Central memory CD4-positive, alpha-beta T cell (primary cell): ENCODE data around the gene TAF15.

ENCODE experiments used
- DNase-seq: peaks from one replicate; pipeline ENCODE4 v3.0.0; 2022

The TAF15 gene

GRCh38 chr17:35821308-35821707, 12.0 kb downstream of the TAF15 start:
- DNase-seq, result no peak

DNA sequence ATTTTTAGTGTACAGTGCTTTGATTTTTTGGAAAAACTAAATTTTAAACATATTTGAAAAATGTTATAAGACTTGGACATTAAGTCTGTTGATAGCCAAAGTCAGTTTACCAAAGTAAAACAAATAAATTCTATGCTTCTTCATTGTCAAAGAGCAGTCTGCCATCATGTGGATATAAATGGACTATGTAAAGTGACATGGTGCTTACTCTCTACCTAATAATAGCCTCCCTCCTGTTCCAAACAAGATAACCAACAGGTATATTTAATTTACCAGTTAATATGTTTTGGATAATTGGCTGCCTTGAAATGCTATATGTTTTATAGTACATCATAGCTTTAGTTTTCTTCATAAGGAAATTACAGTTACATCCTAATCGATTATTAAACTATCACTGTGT, 15.9 kb downstream of the TAF15 start:
- no peak for DNase-seq

DNA sequence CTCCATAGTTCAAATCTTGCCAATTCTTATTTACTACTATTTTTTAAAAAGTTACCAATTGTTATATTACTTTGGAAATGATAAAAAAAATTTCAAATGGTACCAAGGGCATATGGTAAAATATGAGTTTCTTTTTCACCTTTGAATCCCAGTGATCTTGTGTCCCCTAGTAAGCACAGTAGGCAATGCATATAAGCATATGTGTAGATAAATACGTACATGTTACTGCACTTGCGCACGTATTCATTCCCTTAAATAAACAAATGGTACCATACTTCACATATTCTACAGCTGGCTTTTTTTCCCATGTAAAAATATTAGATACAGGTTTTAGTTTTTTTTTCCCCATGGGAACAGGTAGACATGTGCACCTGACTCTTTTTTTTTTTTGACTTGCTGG, 31.8 kb downstream of the TAF15 start:
- DNase-seq, result no peak

DNA sequence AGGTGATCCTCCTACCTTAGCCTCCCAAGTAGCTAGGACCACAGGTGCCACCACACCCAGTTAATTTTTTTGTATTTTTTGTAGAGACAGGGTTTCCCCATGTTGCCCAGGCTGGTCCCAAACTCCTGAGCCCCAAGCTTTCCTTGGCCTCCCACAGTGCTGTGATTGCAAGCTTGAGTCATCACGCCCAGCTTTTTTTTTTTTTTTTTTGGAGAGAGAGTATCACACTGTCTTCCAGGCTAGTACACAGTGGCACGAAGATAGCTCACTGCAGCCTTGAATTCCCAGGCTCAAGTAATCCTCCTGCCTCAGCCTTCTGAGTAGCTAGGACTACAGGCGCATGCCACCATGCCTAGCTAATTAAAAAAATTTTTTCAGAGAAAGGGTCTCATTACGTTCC, 32.2 kb downstream of the TAF15 start:
- no peak for DNase-seq

DNA sequence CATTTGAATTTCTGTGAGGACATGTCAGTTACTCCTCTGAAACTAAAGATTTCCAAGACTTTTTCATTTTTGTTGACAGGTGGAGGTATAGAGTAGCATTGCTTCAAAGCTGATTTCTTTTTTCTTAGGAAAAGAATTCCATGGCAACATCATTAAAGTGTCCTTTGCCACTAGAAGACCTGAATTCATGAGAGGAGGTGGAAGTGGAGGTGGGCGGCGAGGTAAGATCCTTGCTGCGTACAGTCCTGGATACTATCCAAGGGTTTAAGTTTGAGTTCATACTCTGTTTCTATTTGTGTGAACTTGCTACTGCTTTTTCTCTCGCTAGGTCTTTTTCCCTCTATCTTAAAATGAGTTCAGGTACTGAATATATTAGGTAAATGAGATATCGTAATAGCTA, 33.0 kb downstream of the TAF15 start:
- no peak for DNase-seq

- no peak for DNase-seq
Observed at GRCh38 chr17:35843698-35844097, 34.4 kb downstream of the TAF15 start.

DNA sequence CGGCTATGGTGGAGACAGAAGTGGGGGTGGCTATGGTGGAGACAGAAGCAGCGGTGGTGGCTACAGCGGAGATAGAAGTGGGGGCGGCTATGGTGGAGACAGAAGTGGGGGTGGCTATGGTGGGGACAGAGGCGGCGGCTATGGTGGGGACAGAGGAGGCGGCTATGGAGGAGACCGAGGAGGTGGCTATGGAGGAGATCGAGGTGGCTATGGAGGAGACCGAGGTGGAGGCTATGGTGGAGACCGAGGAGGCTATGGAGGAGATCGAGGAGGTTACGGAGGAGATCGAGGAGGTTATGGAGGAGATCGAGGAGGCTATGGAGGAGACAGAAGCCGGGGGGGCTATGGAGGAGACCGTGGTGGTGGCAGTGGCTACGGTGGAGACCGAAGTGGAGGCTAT, 35.3 kb downstream of the TAF15 start:
- DNase-seq, result no peak

DNA sequence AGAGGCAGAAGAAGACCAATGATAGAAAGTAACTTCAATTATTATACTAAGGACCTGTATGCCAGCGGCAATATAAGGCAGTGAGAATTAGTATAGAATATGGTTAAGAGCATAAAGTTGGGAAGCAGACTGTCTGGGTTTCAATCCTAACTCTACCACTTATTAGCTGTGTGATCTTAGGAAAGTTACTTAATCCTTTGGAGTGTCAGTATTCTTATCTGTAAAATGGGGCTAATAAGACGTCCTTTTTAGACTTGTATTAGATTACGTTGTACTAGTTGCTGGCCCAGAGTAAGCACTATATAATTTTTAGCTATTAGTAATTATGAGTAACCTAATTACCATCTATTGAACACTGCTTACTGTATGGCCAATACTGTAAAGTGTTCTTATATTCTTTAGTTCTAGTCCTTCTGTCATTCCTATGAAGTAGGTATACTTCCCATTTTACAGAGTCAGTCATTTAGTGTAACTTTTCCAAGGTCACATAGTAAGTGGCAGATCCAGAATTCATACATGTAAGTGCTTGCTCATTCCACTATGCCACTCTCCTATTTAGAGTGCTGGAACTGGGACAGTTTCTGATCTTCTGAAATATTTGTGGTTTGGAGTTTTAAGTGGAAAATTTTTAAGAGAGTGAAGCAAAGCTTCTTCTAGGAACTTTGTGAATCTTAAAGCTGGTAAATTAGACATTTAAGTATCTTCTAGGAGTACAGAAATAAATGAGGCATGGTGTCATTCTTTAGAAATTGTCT, 36.9 kb downstream of the TAF15 start:
- no peak for DNase-seq

DNA sequence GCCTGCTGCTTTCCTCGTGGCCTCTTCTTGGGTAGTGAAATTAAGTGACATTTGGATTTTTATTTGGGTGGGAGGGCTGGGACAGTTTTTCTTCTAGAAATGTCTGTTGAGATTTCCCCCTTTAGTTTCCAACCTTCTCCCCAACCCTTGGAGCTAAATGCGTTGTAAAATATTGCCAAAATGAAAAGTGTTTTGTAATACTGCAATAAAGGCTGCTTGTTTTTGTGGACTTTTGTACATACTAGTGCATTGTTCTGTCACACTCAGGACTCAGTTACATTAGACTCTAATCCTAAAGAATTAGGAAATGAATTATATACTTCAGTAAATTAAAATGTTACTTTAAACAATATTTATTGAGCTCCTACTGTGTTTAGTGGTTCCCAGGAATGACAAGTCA, 37.7 kb downstream of the TAF15 start:
- no peak for DNase-seq

GRCh38 chr17:35847633-35848373, 38.5 kb downstream of the TAF15 start:
- no peak for DNase-seq

DNA sequence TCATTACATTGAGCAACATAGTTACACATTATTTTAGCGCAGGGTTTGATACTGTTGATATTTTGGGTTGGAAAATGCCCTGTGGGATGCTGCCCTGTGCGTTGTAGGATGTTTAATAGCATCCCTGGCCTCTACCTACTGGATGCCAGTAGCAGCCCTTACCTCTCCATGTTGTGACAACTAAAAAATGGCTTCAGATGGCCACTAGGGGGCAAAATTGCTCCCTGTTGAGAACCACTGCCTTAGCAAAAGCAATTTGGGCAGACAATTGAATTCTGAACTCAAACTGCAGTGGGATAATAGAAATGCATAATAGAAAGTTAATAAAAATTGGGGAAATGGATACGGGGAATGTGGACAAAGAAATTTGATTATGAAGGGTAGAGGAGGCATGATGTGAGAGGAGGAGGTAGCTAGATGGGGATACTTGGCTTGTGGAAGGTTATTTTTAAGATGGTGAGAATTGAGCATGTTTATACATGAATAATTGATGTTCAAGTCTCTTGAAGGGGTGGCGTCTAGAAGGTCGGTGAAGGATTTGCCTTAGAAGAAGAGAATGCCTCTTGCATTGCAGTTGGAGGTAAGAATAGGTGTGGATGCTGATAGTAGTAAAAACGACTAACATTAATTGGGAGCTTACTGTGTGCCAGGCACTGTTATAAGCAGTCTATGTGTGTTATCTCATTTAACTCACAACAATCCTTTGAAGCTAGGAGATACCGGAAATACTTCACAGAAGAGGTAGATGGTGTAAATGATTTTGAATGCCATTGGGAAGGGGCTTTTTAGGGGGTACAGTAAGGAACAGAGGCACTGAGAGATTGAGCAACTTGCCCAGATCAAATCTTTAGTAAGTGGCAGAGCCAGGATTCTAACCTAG, 40.4 kb downstream of the TAF15 start:
- peak; percentile 43 for DNase-seq

GRCh38 chr17:35855965-35856364, 46.7 kb downstream of the TAF15 start:
- DNase-seq, result no peak

- DNase-seq, result no peak
Observed at GRCh38 chr17:35856603-35857002, 47.3 kb downstream of the TAF15 start.

DNA sequence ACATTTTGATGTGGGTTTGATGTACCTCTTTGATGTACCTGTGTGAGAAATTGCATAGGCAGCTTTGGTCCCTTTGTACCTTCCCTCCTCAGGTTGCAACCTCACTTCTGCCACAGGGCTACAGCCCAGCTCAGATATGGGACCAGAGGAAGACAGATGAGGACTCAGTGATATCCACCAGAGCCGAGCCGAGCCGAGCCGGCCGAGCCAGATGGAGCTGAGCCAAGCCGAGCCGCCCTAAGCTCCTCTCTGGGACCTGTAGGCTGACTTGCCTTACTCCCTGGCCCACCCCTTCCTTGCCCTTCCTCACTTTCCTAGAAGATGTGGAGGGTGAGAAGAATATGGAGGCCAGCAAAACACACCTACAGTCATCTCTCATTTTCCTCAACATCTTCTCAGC, 55.6 kb downstream of the TAF15 start:
- no peak for DNase-seq

- no peak for DNase-seq
Observed at GRCh38 chr17:35865412-35866340, 56.4 kb downstream of the TAF15 start.

- no peak for DNase-seq
Observed at GRCh38 chr17:35866341-35866950, 57.2 kb downstream of the TAF15 start.

GRCh38 chr17:35867574-35867973, 58.3 kb downstream of the TAF15 start:
- no peak for DNase-seq

GRCh38 chr17:35868737-35869136, 59.5 kb downstream of the TAF15 start, which contains the start of gene HEATR9:
Gene HEATR9, minus strand, starts transcription at chr17:35868891. Its CDS starts 149 bp downstream, at chr17:35868742.
- no peak for DNase-seq

DNA sequence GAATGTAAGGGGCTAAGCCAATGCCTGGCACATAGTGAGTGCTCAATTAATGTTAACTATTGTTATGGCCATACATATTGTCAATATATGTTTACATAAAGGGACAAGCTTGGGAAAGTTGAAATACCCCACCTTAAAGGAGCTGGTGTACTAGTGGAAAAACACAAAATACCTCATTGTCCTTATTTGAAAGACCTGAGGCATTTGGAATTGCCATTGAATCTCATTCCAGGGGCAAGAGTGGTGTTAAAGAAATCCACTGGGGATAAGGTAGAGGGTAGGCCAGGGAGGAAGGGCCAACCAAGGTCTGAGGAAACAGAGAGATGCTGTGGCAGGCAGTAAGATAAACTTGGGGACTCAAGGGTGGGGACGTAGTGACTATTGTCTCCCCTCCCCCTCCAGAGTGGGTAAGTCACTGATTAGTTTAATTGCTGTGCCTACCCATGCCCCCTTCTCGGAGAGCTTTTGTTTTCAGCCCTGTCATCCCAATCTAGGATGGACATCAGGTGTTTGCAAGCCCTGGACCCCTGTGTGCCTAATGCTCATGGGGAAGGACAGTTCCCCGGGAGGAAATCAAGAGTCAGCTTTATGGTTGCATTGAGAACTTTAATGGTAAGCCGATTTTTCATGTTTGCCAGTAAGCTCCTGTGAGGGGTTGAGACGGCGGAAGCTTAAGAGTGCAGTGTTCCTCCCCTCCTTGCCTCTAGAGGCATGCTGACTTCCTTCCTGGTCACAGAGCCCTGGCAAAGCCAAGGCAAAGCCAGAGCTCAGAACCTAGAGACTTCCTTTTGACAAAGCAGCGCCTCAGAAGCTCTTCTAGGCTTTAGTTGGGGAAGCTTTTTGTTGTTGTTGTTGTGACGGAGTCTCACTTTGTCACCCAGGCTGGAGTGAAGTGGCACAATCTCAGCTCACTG, 61.9 kb downstream of the TAF15 start:
- DNase-seq, result no peak

GRCh38 chr17:35872196-35872980, 63.1 kb downstream of the TAF15 start:
- no peak for DNase-seq
